ENCODE results near the gene CDHR1.

- TF ChIP-seq CTCF (IDR thresholded peaks at IDR 0.05; ENCODE audit: low read depth, low read length) (no peak), EZH2phosphoT487 (IDR thresholded peaks at IDR 0.05; ENCODE audit: low read depth) (no peak)
Measured at GRCh38 chr10:84196083-84196482, 1.7 kb downstream of the CDHR1 start.

All from OCI-LY3 (cell line).